KMS-11 (cell line): ENCODE results near the gene SLC15A5.

Experiments used
- H2AFZ ChIP-seq: fragments of 200-600 bp; sonication (generic); 2 replicates; pipeline ENCODE4 v1.6.1; 2016; ENCODE audit warnings: antibody characterized with exemption, mixed run types, low read depth
- H3K27ac ChIP-seq: fragments of 200-600 bp; sonication (generic); 2 replicates; pipeline ENCODE4 v1.6.1; 2016; ENCODE audit warnings: mild to moderate bottlenecking, mixed run types
- H3K27me3 ChIP-seq: fragments of 200-600 bp; sonication (generic); 2 replicates; pipeline ENCODE4 v1.6.1; 2017; ENCODE audit warnings: mild to moderate bottlenecking, low read depth, mixed run types, moderate library complexity; ENCODE audit not compliant: insufficient read depth
- H3K36me3 ChIP-seq: fragments of 200-600 bp; sonication (generic); 2 replicates; pipeline ENCODE4 v1.6.1; 2017; ENCODE audit warnings: mild to moderate bottlenecking, mixed run types; ENCODE audit not compliant: insufficient read depth
- H3K4me1 ChIP-seq: fragments of 200-600 bp; sonication (generic); 2 replicates; pipeline ENCODE4 v1.6.1; 2016; ENCODE audit warnings: mild to moderate bottlenecking, low read depth, mixed run types; ENCODE audit not compliant: poor library complexity, severe bottlenecking
- H3K4me2 ChIP-seq: fragments of 200-600 bp; sonication (generic); 2 replicates; pipeline ENCODE4 v1.7.0; 2016; ENCODE audit warnings: mild to moderate bottlenecking, mixed run types
- H3K4me3 ChIP-seq: fragments of 200-600 bp; sonication (generic); IDR thresholded peaks from 2 replicates; pipeline ENCODE4 v1.6.1; 2017; ENCODE audit warnings: low read depth, low read length, mixed read lengths; ENCODE audit not compliant: insufficient read depth
- H3K79me2 ChIP-seq: fragments of 200-600 bp; sonication (generic); 2 replicates; pipeline ENCODE4 v1.6.1; 2016; ENCODE audit warnings: low read depth, mixed run types; ENCODE audit not compliant: insufficient read depth
- H3K9ac ChIP-seq: fragments of 200-600 bp; sonication (generic); 2 replicates; pipeline ENCODE4 v1.6.1; 2016; ENCODE audit warnings: mild to moderate bottlenecking, mixed run types
- H4K20me1 ChIP-seq: fragments of 200-600 bp; sonication (generic); 2 replicates; pipeline ENCODE4 v1.6.1; 2016; ENCODE audit warnings: mild to moderate bottlenecking, mixed run types; ENCODE audit not compliant: insufficient read depth
- TF ChIP-seq, protein P1 (sequence below): fragments of 200-600 bp; sonication (generic); conservative IDR thresholded peaks from 2 replicates; pipeline ENCODE4 v1.6.1; 2017; ENCODE audit warnings: low read depth, mild to moderate bottlenecking, antibody characterized with exemption, low read length, moderate library complexity, mixed read lengths

The SLC15A5 gene

DNA sequence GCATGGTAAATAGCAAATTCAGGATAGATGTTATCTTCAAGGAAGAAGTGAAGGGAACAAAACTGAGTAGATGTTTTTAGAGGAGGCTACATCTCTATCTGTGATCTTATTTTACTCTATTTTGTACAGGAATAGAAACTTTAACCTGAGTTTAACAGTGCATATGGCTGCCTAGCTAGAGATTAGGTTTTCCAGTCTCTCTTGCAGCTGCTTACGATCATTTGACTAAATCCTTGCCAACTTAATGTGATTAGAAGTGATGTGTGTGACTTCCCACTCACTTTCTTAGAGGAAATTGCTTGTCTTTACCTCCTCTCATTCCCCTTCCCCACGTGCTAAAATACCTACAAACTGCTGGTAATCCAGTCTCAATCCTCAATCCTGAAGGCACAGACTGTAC lies 26.5 kb upstream of the SLC15A5 start:
- no peak overlapping the region for H3K4me2 ChIP-seq
- no peaks in the 10 kb centered on the region for H3K4me1 ChIP-seq
- H4K20me1 ChIP-seq, result no peaks in the 10 kb centered on the region
- no peak overlapping the region for H3K4me3 ChIP-seq
- no peaks in the 10 kb centered on the region for H3K79me2 ChIP-seq
- H2AFZ ChIP-seq, result no peak overlapping the region
- H3K27ac ChIP-seq, result no peak overlapping the region
- no peaks in the 10 kb centered on the region for H3K36me3 ChIP-seq
- no peak overlapping the region for H3K9ac ChIP-seq
- TF ChIP-seq, protein P1, sequence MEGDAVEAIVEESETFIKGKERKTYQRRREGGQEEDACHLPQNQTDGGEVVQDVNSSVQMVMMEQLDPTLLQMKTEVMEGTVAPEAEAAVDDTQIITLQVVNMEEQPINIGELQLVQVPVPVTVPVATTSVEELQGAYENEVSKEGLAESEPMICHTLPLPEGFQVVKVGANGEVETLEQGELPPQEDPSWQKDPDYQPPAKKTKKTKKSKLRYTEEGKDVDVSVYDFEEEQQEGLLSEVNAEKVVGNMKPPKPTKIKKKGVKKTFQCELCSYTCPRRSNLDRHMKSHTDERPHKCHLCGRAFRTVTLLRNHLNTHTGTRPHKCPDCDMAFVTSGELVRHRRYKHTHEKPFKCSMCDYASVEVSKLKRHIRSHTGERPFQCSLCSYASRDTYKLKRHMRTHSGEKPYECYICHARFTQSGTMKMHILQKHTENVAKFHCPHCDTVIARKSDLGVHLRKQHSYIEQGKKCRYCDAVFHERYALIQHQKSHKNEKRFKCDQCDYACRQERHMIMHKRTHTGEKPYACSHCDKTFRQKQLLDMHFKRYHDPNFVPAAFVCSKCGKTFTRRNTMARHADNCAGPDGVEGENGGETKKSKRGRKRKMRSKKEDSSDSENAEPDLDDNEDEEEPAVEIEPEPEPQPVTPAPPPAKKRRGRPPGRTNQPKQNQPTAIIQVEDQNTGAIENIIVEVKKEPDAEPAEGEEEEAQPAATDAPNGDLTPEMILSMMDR, result no peak
- no peaks in the 10 kb centered on the region for H3K27me3 ChIP-seq

DNA sequence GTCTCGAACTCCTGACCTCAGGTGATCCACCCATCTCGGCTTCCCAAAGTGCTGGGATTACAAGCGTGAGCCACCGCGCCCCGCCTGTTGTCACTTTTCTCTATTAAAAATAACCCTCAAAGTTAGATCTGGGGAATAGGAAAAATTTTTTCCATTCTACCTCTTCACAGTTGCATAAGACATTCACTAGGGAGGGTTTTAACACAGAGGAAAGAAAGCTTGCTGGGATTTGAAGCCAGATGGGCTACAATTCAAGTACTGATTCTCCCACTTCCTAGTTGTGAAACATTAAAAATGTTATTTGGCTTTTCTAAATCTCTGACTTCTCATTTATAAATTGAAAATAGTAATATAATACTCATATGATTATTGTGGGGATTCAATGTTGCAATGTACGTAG lies 23.3 kb upstream of the SLC15A5 start:
- Histone ChIP-seq H2AFZ (no peak overlapping the region), H3K9ac (no peak overlapping the region), H4K20me1 (no peaks in the 10 kb centered on the region), H3K36me3 (no peaks in the 10 kb centered on the region), H3K79me2 (no peaks in the 10 kb centered on the region), H3K4me1 (no peaks in the 10 kb centered on the region), H3K4me3 (no peak overlapping the region), H3K4me2 (no peak overlapping the region), H3K27ac (no peak overlapping the region), H3K27me3 (no peaks in the 10 kb centered on the region)
- TF ChIP-seq, protein P1, result no peak

DNA sequence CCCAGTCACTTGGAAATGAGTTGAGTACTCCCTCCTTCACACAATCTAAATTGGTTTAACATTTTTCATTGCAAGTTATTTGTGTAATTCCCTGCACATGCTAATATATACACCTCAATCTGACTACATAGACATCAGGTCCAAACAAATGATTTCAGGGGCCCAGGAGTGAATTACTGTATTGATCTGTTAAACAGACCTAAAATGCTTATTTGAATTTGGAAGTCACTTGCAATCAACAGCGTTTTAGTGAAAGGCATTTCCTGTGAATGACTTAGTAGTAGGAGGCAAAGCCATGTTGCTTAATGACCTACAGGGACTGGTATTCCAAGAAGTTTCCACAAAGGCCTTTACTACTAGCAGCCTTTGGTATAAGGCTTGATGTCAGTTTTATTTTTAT lies 22.6 kb upstream of the SLC15A5 start:
- no peak overlapping the region for H3K4me3 ChIP-seq
- no peak overlapping the region for H3K9ac ChIP-seq
- no peak overlapping the region for H3K27ac ChIP-seq
- TF ChIP-seq, protein P1, result no peak
- no peaks in the 10 kb centered on the region for H3K4me1 ChIP-seq
- H2AFZ ChIP-seq, result no peak overlapping the region
- no peaks in the 10 kb centered on the region for H3K79me2 ChIP-seq
- no peaks in the 10 kb centered on the region for H3K36me3 ChIP-seq
- H3K4me2 ChIP-seq, result no peak overlapping the region
- no peaks in the 10 kb centered on the region for H4K20me1 ChIP-seq
- no peaks in the 10 kb centered on the region for H3K27me3 ChIP-seq

DNA sequence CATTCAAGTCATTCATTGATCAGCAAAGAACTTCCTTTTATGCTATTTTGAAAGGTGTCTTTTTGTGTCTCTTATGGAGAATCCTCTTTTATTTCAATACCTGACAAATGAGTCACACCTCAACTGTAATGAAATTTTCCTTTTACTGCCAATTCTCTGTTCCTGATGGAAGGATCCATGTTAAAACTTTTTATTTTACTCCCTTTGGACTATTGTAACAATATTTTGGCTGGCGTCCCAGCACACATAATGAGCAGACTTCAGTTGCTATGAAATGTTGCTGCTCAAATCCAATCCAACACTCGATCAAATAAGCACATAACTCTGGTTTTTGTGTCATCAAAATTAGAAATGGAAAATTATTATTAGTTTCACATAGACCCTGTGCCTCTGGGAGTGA lies 21.9 kb upstream of the SLC15A5 start:
- no peak overlapping the region for H3K4me2 ChIP-seq
- no peak overlapping the region for H2AFZ ChIP-seq
- TF ChIP-seq, protein P1, result no peak
- no peak overlapping the region for H3K27ac ChIP-seq
- H3K27me3 ChIP-seq, result no peaks in the 10 kb centered on the region
- H3K9ac ChIP-seq, result no peak overlapping the region
- no peak overlapping the region for H3K4me3 ChIP-seq
- no peaks in the 10 kb centered on the region for H3K36me3 ChIP-seq
- H3K4me1 ChIP-seq, result no peaks in the 10 kb centered on the region
- no peaks in the 10 kb centered on the region for H4K20me1 ChIP-seq
- no peaks in the 10 kb centered on the region for H3K79me2 ChIP-seq

DNA sequence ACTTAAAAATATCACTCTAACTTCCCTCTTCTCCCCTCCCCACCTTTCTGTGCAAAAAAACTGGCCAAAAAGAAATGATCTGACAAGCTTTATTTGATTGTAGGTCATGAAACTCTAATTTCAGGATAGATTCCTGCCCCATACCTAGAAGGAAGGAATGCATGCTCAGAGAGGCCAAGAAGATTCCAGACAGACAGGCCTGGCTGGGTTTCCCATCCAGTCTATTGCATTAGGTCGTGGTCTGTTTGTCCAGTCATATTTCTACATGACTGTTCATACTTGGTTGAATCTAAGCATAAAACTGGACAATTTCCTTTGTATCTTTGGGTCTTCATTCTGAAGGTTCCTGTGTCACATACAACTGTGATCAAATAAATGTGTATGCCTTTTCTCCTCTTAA lies 20.0 kb upstream of the SLC15A5 start:
- Histone ChIP-seq H3K4me3 (no peak overlapping the region), H4K20me1 (no peaks in the 10 kb centered on the region), H3K9ac (no peak overlapping the region), H3K4me2 (no peak overlapping the region), H3K4me1 (no peaks in the 10 kb centered on the region), H3K27ac (no peak overlapping the region), H3K36me3 (no peaks in the 10 kb centered on the region), H3K27me3 (no peaks in the 10 kb centered on the region), H2AFZ (no peak overlapping the region), H3K79me2 (no peaks in the 10 kb centered on the region)
- TF ChIP-seq, protein P1, result no peak
